HG02763 (cell line): ENCODE results near the gene PIK3R1.
A peak's percentile ranks its signal among the peaks of the same experiment; 100 is the strongest.
"Not testable (repeated sequence)": the region's sequence is repeated elsewhere in the genome, so short reads cannot be mapped to it uniquely, and the experiment has no call there.

ENCODE experiments used
- ATAC-seq: cut with Tn5 transposase; IDR thresholded peaks from one replicate; pipeline ENCODE4 v1.9.1; 2021; ENCODE audit warnings: mild to moderate bottlenecking, moderate library complexity; ENCODE audit not compliant: unreplicated experiment

Gene PIK3R1

DNA sequence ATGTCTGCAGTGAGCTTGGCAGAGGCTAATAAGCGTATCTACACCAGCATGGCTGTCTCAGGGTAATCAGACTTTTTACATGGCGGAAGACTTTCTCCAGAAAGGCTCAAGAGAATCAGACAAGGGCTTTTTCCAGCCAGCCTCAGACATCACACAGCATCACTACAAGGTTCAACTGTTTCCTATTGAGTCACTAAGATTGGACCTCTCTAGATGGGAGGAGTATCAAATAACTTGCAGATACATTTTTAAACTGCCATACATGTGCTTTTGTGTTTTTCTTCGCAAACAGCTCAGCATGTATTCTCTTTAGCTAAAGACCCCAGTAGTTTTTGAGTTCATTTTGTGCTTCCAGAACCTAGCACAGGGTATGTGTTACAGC is 22.9 kb upstream of the PIK3R1 start:
- ATAC-seq, result no peak

DNA sequence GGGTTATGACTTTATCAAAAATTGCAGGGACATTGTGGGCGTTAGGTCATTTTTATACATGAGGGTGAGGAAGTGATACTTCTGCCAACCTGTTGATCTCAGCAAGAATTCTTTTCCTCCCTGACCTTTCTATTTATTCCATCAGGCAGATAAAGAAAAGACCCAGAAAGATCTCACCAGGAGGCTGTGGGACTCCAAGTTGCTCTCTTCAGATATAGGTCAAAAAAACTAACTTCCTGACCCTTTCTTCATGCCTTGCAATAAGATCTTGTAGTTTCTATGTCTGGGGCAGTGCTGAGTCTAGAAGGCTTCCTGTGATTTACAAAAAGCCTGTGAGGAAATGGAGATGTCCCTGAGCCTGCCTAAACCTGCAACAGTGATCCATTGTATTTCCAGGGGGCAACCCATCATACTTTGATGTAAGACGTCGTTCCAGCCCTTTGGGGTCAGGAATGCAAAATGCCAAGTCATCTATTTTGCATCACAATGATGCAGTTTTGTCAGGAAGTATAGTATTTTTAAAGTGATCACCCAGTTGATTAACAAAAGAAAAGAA is 22.0 kb upstream of the PIK3R1 start:
- ATAC-seq, result no peak

DNA sequence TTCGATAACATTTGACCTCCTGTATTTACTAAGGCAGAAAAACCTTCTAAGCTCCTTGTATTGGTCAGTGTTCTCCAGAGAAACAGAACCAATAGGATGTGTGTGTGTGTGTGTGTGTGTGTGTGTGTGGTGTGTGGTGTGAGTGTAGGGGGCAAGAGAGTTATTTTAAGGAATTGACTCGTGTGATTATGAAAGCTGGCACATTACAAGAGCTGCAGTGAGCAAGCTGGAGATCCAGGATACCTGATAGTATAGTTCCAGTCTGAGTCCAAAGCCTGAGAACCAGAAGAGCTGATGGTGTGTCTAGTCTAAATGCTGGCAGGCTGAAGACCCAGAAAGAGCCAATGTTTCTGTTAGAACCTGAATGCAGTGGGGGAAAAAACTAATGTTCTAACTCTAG is 21.2 kb upstream of the PIK3R1 start:
- no peak for ATAC-seq

DNA sequence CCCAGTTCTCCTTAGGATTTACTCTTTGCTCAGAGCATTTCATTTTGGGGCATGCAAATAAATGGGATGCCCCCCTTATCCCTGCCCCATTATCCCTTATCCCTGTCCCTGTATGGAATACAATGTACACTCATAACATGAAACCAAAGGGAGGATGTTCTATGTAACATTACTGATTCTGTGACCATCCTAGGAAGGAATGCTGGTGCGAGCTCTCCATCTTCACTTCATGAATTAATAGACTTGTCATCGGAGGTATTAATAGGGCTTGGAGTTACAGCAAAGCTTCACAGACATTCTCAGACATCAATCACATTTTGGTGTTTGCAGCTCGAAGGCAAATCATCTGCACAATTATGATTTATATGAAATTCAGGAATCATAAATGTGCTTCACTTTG is 20.4 kb upstream of the PIK3R1 start:
- no peak for ATAC-seq

DNA sequence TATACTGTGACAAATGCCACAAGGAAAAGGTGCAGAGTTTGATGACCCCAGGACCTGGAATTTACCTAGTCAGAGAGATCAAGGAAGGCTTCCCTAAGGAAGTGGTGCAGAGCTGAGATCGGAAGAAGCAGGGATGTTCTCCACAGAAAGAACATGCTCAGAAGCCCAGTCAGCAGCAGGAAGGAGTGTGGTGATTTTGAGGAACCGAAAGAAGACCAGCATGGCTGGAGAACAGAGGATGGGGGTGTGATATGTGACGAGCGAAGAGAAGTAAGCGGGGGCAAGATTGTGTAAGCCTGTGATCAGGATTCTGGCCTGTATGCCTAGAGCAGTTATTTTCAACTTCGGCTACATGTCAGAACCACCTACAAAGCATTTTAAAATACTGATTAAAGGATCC is 18.7 kb upstream of the PIK3R1 start:
- ATAC-seq, result peak; percentile 96

DNA sequence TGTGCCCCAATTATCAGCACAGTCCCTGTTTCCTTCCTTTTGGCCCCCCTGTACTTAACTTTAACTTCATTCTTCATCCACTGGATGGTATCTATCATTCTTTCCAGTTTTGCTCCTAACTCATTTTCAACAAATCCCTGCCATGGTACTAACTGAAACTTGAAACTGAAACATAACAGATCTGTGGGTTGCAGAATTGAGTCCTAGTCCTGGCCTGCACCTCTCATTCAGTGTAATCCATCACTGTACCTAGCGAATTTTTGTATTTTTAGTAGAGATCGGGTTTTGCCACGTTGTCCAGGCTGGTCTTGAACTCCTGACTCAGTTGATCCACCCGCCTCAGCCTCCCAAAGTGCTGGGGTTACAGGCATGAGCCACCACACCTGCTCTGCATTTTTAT is 15.3 kb upstream of the PIK3R1 start:
- no peak for ATAC-seq

DNA sequence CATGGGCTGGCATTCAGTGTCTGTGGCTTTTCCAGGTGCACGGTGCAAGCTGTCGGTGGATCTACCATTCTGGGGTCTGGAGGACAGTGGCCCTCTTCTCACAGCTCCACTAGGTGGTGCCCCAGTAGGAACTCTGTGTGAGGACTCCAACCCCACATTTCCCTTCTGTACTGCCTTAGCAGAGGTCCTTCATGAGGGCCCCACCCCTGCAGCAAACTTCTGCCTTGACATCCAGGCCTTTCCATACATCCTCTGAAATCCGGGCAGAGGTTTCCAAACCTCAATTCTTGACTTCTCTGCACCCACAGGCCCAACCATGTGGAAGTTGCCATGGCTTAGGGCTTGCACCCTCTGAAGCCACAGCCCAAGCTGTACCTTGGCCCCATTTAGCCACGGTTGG is 4.9 kb upstream of the PIK3R1 start:
- not testable (repeated sequence) for ATAC-seq

DNA sequence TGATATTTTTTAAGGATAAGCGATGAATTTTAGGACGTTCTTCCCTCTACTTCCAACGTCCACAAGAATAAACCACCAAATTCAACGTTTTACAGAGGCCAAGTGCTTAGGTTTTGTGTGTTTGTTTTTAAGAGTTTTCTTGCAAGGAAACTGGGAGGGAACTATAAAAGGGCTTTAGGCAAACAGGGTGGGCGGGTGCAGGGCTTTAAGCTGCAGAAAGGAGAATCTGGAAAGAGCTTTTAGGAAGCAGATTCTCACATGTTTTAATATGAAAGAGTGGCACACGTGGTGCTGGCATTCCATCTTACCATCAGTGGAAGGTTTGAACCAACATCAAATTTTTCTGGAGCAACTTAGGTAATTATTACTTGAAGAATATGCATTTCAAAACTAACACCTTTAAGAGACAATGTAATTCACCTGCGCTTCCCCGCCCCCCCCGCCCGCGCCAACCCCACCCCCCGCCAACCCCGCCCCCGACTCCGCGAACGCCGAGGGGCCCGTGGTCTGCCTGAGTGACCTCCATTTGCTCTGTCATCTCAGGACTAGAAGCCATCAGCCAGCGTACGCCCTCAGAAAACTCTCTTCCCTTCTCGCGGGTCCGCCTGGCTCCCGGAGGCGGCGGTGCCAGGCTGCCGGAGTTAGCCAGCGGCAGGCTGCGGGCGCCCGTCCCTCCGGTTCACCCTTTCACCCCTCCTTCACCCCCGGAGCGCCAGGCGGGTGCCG is 911 bp upstream of the PIK3R1 start:
- no peak for ATAC-seq

DNA sequence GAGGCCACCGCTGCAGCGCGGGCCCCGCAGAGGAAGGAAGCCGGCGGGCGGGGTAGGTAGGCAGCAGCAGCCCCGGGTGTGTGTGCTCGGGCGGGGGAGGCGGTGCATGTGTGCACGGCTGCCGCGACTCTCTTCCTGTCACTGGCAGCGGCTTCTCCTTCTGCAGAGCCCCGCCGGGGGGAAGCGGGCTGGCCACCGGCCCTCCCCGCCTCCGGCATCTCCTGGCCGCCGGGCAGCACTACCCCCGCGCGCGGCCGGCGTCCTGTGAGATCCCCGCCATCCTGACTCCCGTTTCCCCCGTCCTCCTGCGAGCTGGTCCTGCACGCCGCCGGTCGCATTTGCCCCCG is 315 bp downstream of the PIK3R1 start:
- ATAC-seq, result peak; percentile 43

DNA sequence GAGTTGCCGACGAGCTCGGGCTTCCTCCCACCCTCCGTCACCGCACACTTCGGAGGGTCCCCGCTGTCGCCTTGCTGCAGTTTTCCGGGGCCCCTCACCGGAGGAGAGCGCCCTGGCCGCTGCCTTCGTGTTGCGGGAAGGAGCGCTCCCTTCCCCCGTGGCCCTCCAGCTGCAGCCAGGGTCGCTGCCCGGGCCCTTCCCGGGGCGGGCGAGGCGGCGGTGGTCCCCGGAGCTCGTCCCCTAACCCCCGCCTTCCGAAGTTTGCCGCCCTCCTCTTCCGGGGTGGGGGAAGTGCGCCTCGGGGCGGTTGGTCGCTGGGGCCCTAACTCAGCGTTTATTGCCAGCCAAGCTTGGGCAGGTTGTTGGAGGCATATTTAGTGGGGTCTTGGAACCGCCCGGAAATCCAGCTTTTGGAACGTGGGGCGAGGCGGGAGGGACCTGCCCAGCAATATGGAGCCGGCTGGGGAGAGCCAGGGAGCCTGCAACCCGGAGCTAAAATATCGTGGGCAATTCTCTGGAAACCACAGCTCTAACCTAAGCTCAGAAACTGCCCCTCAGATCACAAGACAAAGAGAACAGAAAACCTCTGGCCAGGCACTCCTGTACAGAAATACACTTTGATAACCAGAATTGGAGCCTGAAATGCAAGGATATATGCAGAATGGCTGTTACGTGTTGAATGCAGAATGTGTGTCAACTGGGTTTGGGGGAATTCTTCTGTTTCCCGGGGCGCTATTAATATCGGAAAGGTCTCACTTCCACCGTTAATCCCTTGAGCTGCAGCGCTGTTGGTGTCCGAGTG is 890 bp downstream of the PIK3R1 start:
- peak; percentile 24 for ATAC-seq

DNA sequence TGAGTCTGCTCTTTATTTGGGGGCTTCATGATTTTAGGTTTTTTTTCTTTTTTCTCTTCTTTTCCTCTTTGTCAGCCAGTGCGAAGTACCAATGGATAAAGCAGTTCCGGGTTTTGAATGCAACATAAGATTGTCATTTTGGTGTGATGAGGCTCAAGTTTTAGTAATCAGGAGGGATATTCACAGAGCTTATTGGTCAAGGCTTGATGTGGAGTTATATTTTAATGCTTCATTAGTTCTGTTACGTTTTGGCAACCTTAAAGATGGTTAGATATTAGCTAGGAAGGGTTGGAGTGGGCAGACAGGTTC is 1.4 kb downstream of the PIK3R1 start:
- ATAC-seq, result no peak

DNA sequence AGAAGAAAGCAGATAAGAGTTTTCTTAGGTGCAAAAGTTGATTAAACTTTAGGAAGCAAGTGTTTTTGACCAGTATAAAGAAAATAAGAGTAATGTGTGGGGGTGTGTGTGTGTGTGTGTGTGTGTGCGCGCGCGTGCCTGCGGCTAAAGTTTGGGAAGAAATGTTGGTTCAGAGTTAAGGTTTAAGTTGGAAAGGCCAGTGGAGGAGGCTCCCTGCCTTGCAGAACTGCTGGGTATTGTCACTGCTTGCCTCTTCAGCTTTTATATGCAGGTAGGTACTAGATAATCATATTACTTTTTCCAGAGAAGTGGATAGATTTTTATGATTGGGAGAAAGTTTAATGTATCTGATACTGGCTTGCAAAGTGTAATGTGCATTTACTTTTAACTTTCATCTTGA is 2.0 kb downstream of the PIK3R1 start:
- ATAC-seq, result no peak

DNA sequence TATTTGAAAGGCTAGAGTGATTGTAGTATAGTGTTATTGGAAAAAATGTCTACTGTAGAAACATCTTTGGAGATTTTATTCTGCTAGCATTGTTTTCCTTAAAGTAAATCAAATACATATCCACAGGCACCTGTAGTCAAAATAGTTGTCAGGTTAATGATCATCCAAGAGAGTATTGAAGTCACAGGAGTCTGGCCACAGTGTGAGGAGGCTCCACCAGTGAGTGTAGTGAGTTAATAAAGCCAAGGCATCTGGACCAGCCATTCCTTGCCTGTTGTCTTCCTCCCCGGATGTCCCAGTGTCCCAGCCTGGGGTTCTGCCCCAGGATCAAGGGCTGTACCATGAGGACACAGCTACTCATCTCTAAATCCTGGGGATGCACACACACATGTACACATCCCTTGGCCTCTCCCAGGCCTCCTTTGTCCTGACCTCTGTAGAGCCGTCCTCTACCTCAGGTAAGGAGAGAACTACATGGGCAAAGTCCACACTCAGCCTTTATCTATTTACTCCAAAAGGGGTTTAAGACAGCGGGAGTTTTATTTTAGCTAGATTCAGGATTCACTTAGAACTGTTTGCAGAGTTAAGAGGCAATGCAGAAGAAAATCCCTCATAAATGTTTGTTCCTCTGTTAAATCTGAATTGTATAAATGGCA is 3.7 kb downstream of the PIK3R1 start:
- ATAC-seq, result no peak

DNA sequence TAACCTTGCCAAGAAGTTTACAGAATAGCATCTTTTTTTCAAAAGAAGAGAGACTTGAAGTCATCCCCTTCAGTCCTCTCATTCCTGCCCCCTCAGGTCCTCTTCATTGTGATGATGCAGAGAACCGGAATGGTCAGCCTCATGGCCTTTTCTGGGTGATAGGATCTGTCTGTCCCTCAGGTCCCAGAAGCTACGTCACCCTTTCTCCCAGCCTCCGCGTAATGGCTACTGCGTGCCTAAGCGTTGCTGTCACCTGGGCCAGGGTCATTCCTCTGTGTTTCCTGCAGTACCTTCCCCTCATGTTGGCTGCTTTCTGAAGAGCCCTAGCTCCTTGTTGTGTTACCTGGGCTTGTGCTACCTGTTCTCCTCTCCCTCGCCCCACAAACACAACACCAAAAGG is 4.7 kb downstream of the PIK3R1 start:
- no peak for ATAC-seq

DNA sequence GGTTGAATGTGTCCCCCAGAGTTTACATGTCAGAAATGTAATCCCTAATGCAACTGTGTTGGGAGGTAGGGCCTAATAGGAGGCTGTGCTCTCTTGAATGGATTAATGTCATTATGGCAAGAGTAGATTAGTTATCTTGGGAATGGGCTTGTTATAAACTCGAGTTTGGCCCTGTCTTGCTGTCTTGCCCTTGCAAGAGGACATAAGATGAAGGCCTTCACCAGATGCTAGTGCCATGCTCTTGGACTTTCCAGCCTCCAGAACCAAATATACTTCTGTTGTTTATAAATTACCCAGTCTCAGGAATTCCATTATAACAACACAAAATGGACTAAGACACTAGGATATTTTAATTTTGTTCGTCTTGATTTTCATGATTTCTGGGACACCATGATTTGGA is 5.4 kb downstream of the PIK3R1 start:
- ATAC-seq, result no peak

DNA sequence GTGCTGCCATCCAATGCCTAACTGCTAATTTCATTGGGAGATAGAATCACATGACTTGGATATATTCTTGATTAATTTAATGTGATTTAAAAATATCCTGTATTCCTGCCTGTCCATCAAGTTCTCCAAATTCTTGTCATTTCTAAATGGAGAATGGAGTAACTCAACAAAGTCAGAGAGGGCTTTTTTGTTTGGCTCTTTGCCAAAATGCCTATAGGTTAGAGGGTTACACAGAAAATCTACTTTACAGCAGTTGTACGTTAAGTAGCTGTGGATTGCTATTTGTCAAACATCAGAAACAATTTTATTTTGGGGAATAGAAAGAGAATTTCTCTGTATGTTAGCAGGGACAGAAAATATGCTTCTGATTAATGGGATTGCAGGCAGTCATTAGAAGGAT is 5.9 kb downstream of the PIK3R1 start:
- ATAC-seq, result no peak

DNA sequence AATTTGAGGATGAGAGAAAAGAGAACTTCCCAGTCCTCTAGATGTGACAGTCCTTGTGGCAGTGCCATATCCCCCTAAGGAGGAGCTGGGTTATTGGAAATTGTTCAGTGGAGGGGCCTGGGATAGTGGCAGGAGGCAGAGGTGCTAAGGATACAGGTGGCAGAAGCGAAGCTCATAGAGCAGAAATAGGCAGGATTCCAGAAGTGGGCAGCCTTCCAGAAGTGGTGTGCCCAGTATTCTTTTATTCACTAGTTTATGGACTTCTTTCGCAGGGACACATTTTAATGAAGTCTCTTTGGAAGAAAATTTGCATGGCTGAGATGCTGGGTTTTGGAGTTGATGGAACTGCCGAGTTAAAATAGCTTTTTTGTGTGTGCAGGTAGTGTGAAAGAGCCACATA is 6.8 kb downstream of the PIK3R1 start:
- no peak for ATAC-seq

DNA sequence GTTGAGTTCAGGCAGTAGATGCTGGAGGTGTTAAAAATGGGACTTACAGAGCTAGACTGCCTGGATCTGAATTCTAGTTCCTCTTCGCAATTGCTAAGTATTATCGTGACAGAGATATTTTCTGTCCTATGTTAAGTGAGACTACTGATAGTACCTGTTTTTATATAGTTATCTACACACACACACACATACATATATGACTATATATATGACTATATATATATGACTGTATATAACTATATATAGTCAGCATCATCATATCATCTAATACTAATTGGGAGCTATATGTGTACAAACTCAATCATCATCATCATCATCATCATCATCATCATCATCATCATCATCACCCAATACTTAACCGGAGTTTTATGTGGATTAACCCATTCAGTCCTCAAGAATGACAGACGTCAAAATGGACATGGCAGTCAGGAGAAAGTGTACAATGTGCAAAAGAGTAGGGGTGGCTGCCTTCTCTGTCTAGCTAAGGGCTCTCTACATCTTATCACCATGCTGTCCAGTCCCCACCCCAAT is 7.3 kb downstream of the PIK3R1 start:
- ATAC-seq, result no peak

DNA sequence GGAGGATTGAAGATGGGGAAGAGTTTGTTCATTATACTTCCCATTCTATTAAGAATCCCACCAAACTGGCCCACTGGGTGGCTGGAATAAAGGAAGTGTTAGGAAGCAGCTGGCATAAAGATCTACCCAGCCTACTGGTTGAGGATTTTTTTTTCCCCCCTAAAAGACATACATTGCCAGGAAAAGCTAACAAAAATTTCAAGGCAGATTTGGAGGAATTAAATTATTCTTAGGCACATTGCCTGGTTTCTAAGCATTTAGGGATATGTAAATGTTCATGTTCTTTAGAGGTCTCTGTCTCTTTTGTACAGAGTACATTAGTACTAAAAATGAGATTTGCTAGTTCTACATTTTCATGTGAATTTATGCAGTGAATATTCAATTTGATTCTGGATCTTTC is 8.3 kb downstream of the PIK3R1 start:
- ATAC-seq, result no peak

DNA sequence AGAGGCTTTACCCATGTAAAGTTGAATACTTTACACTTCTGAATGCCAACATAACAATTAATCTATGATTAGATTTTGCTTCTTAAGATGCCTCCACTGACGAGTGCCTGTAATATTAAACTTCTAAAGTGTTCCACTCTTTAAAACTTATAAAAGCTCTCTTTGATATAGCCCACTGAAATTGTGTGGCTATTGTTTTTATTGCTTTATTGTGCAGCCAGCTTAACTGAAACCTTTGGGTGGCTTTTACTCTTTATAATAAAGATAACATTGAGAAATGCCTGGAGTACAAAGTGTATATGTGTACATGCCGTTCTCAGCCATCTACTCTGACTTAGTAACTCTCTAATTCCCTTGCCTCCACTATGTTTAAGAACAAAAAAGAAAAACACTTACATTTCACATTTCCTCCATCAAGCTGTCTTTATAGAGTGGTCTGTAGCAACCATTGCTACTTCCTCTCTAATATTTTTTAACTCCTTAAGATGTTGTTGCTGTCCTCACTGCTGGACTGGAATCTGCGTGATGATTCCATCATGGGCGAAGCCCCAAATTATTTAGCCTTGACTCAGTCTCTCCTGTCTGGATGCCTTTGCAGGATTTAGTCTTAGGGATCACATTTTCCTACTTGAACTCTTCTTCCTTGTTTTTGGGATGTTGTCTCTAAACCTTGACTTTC is 9.1 kb downstream of the PIK3R1 start:
- no peak for ATAC-seq

DNA sequence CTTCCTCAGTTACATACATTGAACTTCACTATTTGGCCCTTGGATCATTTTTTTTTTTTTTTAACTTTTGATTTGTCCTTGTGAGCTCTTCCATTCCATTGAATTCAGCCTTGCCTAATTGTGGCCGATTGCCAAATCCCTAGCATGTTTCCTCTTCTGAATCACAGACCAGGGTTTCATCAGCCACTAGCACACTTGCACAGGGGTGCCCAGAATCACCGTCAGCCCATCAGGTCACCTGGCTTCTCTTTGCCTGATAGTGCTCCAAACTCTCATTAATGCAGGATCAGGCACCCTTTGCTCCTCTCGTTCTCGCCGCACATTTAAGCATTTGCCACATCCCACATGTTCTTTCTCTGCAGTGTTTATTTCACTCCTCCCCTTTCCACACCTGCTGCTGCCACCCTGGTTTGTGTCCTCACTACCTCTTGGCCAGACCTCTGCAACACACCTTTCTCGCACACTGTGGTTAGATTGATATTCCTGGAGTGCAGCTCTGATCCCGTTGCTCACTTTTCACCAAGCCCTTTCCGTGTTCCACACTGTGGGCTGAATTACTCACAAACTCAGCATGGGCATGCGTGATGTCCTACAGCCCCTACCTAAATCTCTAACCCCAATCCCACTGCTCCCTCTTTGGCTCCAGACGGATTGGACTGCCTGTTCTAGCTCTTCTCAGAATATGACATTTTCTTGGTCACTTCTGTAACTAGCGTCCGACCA is 9.8 kb downstream of the PIK3R1 start:
- no peak for ATAC-seq
